K562 (cell line): ENCODE data around the gene TBC1D1. TPM values are rescaled to one million over a fixed set of nuclear protein-coding genes. Genes with fewer than 3 reads are reported as not detected.

ENCODE experiments used
- ATAC-seq: fragments of 200-7000 bp; cut with Tn5 transposase; 3 replicates; pipeline ENCODE4 v1.9.1; 2020; ENCODE audit warnings: moderate library complexity
- BruUV-seq: library from RNA; stranded (reverse); fragments of 400-500 nt; replicated peaks from 2 replicates; lab custom pipeline; 2021; lab: Mats Ljungman, UMichigan
- CTCF ChIA-PET: fragments of 300-600 bp; formaldehyde crosslinking; extraction: SDS; loops from one replicate; lab custom pipeline; 2021; ENCODE audit warnings: low intra/inter-chr PET ratio; lab: Yijun Ruan, JAX
- POLR2A ChIA-PET: fragments of 300-600, 350-650 bp; sonication (Branson Sonifier 250); formaldehyde crosslinking; extraction: SDS; loops from one replicate; lab custom pipeline; 2021; ENCODE audit warnings: antibody characterized with exemption, inconsistent platforms; lab: Yijun Ruan, JAX
- DNase-seq, 4 experiments: peaks; one replicate each; pipeline versions ENCODE4 v3.0.0 to v3.0.0-alpha.2; 2011 to 2018; ENCODE audit warnings: low spot score in 3 of 4, mixed read lengths in 3 of 4; ENCODE audit errors: extremely low read depth in 1 of 4
- FAIRE-seq: peaks from 2 replicates; lab custom pipeline; 2011; peaks lifted over from hg19 to GRCh38; lab: Jason Lieb, UNC
- H2AFZ ChIP-seq: 2 replicates; pipeline ENCODE4 v1.6.0; 2011; ENCODE audit warnings: low read depth, low read length, control low read depth, inconsistent platforms
- H3K27ac ChIP-seq: fragments of 200-600 bp; 3 replicates; pipeline ENCODE4 v1.8.0; 2011; ENCODE audit warnings: low read depth, mild to moderate bottlenecking, control low read depth, inconsistent platforms, low read length, moderate library complexity, mixed read lengths; ENCODE audit errors: extremely low read depth
- H3K27me3 ChIP-seq, 2 experiments: fragments of 300-600 bp in 1 of 2; 2 replicates in 1 of 2; 3 replicates in 1 of 2; pipeline versions ENCODE4 v1.6.0 to v1.8.0; 2011; ENCODE audit warnings: inconsistent platforms in 2 of 2, low read length in 2 of 2, mild to moderate bottlenecking in 1 of 2, mixed read lengths in 1 of 2, moderate library complexity in 1 of 2; ENCODE audit not compliant: control insufficient read depth in 2 of 2, insufficient read depth in 2 of 2
- H3K36me3 ChIP-seq: fragments of 300-600 bp; 3 replicates; pipeline ENCODE4 v1.8.0; 2011; ENCODE audit warnings: mild to moderate bottlenecking, low read length, inconsistent platforms; ENCODE audit not compliant: control insufficient read depth, insufficient read depth
- H3K4me1 ChIP-seq, 2 experiments: fragments of 200-600 bp in 1 of 2; replicated peaks in 1 of 2; 2 replicates in 1 of 2; 3 replicates in 1 of 2; pipeline versions ENCODE4 v1.5.1 to v1.8.0; 2011; ENCODE audit warnings: inconsistent platforms in 2 of 2, low read length in 2 of 2, mild to moderate bottlenecking in 1 of 2, mixed read lengths in 1 of 2, moderate library complexity in 1 of 2; ENCODE audit not compliant: control insufficient read depth in 2 of 2, insufficient read depth in 2 of 2
- H3K4me2 ChIP-seq: 2 replicates; pipeline ENCODE4 v1.6.1; 2011; ENCODE audit warnings: low read length, control low read depth, inconsistent platforms, mixed read lengths; ENCODE audit not compliant: insufficient read depth
- H3K4me3 ChIP-seq: fragments of 200-600 bp; sonication (generic), shearing (Covaris generic); 2 replicates; pipeline ENCODE4 v1.5.1; 2016; ENCODE audit warnings: control low read depth, inconsistent platforms
- H3K79me2 ChIP-seq: fragments of 200-600 bp; 3 replicates; pipeline ENCODE4 v1.8.0; 2011; ENCODE audit warnings: low read length, inconsistent platforms; ENCODE audit not compliant: control insufficient read depth, insufficient read depth
- H3K9ac ChIP-seq, 2 experiments: 2 replicates each; pipeline versions ENCODE4 v1.6.0 to v1.6.1; 2011; ENCODE audit warnings: low read depth in 2 of 2, low read length in 2 of 2, control low read depth in 1 of 2, inconsistent platforms in 1 of 2, mild to moderate bottlenecking in 1 of 2, mixed read lengths in 1 of 2; ENCODE audit not compliant: insufficient read depth in 1 of 2
- H3K9me1 ChIP-seq: one replicate; pipeline ENCODE4 v1.6.0; 2011; ENCODE audit warnings: inconsistent platforms, mild to moderate bottlenecking, low read length, moderate library complexity; ENCODE audit not compliant: control insufficient read depth, insufficient read depth
- H3K9me3 ChIP-seq: replicated peaks from 2 replicates; pipeline ENCODE4 v1.5.1; 2011; ENCODE audit warnings: low read depth, low read length, inconsistent platforms; ENCODE audit not compliant: control insufficient read depth, insufficient read depth
- H4K20me1 ChIP-seq: replicated peaks from 2 replicates; pipeline ENCODE4 v1.6.1; 2011; ENCODE audit warnings: low read length, inconsistent platforms, mixed read lengths; ENCODE audit not compliant: control insufficient read depth, insufficient read depth
- BHLHE40 ChIP-seq: IDR thresholded peaks from 2 replicates; pipeline ENCODE4 v1.6.1; 2011; ENCODE audit warnings: low read length, improper control_type of control experiment
- CBX2 ChIP-seq: fragments of 200-600 bp; sonication (generic); IDR thresholded peaks from one replicate; pipeline ENCODE4 v1.6.1; 2012; ENCODE audit warnings: mild to moderate bottlenecking, low read length, inconsistent platforms; ENCODE audit not compliant: insufficient read depth, poor library complexity, severe bottlenecking
- CBX3 ChIP-seq, 2 experiments: IDR thresholded peaks; 1 replicate in 1 of 2; 2 replicates in 1 of 2; pipeline ENCODE4 v1.6.1; 2012; ENCODE audit warnings: inconsistent platforms in 2 of 2, low read length in 2 of 2, borderline replicate concordance in 1 of 2, control low read depth in 1 of 2
- FOXJ3 ChIP-seq: sonication (generic); formaldehyde crosslinking; IDR thresholded peaks from 2 replicates; pipeline ENCODE4 v1.4.0; 2020; ENCODE audit warnings: mild to moderate bottlenecking, missing genetic modification reagents
- MBD1 ChIP-seq: fragments of 250-450 bp; sonication (Bioruptor Pico); IDR thresholded peaks from 2 replicates; pipeline ENCODE4 v1.8.0; 2022; ENCODE audit warnings: inconsistent platforms
- MTA3 ChIP-seq: fragments of 450-650 bp; formaldehyde crosslinking; IDR thresholded peaks from 2 replicates; pipeline ENCODE4 v1.6.1; 2017; ENCODE audit warnings: mild to moderate bottlenecking, borderline replicate concordance
- POLR3G ChIP-seq: IDR thresholded peaks from 2 replicates; pipeline ENCODE4 v1.6.1; 2011; ENCODE audit not compliant: insufficient read length, insufficient replicate concordance; ENCODE audit errors: extremely low read depth
- TCF7 ChIP-seq: sonication (generic); IDR thresholded peaks from 2 replicates; pipeline ENCODE4 v1.6.1; 2016; ENCODE audit warnings: antibody characterized with exemption, borderline replicate concordance
- TRIM24 ChIP-seq, 2 experiments: fragments of 450-650 bp; IDR thresholded peaks; 2 replicates each; pipeline ENCODE4 v1.6.1; 2016
- ZBTB8A ChIP-seq: fragments of 450-650 bp; IDR thresholded peaks from 2 replicates; pipeline ENCODE4 v1.6.1; 2018; ENCODE audit warnings: mild to moderate bottlenecking, moderate library complexity; ENCODE audit not compliant: partially characterized antibody
- ZNF655 ChIP-seq: fragments of 250-450 bp; sonication (Bioruptor Pico); IDR thresholded peaks from 2 replicates; pipeline ENCODE4 v1.5.0; 2021
- WGBS: fragments of 100-300 bp; shearing (Covaris generic); methylation state at CpG from one replicate; pipeline ENCODE4 v1.1.6; 2016; ENCODE audit warnings: low coverage, mixed read lengths; ENCODE audit not compliant: insufficient coverage; ENCODE audit errors: missing lambda C conversion rate; 5-methylcytosine and 5-hydroxymethylcytosine counted together
- in situ Hi-C: fragments of 300-500 bp; cut with MboI; formaldehyde crosslinking; loops from 4 replicates; pipeline ENCODE4 v1.15.0; 2018; ENCODE audit warnings: inconsistent platforms, mixed read lengths
- intact Hi-C: fragments of 100-400 bp; cut with micrococcal nuclease; formaldehyde crosslinking; loops from 2 replicates; pipeline ENCODE4 v1.14.2; 2022
- polyA plus RNA-seq, 8 experiments: library from polyadenylated mRNA; depleted of rRNA in 4 of 8; stranded (reverse) in 5 of 8; unstranded in 3 of 8; fragments of >200 nt; fragmentation: Nextera tagmentation in 2 of 8; fragmentation: Illumina TruSeq in 1 of 8; extraction: Ambion mirVana in 2 of 8; extraction: Trizol in 1 of 8; gene quantifications; 2 replicates each; pipeline versions ENCODE4 v1.2.1 to v1.2.3, GENCODE V29; 2011 to 2014; ENCODE audit warnings: inconsistent platforms in 1 of 8, missing spikeins in 1 of 8
- total RNA-seq, 7 experiments: library from RNA; depleted of rRNA in 6 of 7; stranded (reverse); fragments of >200 nt in 6 of 7; fragmentation: Illumina TruSeq in 2 of 7; extraction: Trizol in 2 of 7; gene quantifications; 2 replicates each; pipeline versions ENCODE4 v1.2.1 to v1.2.3, GENCODE V29; 2011 to 2021; ENCODE audit warnings: low replicate concordance in 1 of 7

TBC1D1 gene
- total and polyA plus RNA-seq, 9 of the 15 experiments (the other 6 are each of a cell fraction or from before 2014, with no cell fraction given), result 0.59 to 14.2 (median 8.8) TPM

DNA sequence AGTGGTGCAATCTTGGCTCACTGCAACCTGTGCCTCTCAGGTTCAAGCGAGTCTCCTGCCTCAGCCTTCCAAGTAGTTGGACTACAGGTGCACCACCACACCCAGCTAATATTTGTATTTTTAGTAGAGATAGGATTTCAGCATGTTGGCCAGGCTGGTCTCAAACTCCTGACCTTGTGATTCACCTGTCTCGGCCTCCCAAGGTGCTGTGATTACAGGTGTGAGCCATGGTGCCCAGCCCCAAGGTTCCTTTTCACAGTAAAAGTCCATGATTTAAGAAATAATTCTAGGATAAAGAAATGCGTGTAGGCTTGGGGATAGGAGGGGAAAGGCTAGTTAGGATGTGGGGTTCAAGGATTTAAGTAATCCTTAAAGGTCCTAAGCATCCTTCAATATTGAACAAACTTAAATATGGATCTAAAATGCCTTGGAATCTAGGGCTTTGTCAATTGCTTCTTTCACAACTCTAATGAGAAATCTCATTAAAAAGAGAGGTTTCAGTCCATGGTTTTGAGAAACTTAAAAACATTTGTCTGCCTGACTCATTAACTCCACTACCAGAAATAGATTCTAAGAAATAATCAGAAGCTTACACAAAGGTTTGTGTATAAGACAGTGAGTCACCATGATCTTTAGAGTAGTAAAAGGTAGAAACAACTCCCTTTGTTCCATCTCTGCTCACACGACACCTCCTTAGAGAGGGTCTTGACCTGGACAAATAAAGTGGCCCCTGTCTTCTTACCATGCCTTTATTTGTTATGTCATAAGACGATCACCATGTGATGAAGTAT lies 272.5 kb downstream of the TBC1D1 start:
- Histone ChIP-seq H3K4me2 (no peak overlapping the region), H3K9ac (no peak overlapping the region), H3K27ac (no peak overlapping the region), H3K9me1 (no peaks in the 10 kb centered on the region), H3K36me3 (no peaks in the 10 kb centered on the region), H3K9me3 (peaks cover 2% of the 10 kb centered on the region; the same call in 1 of the 2 replicates), H3K27me3 (0 out of 5 replicates have a peak, but pooled peaks cover 0 to 3% of the 10 kb centered on the region in 2 experiments), H3K4me3 (no peak overlapping the region), H3K4me1 (peaks cover 0 to 4% of the 10 kb centered on the region in 2 experiments; a peak in 2 of 5 replicates), H2AFZ (no peak overlapping the region), H3K79me2 (no peaks in the 10 kb centered on the region), H4K20me1 (no peaks in the 10 kb centered on the region)
- intact Hi-C loops (loop anchor here (10.0 kb wide), 1 partner anchor 359 kb away; no protein-coding TSS in a partner anchor), in situ Hi-C loops (no loop called here)
- FAIRE-seq, result no peak
- ChIA-PET POLR2A (no interaction called here), CTCF (no interaction called here)
- 6% methylated on average over 5 of the region's 5 CpGs for WGBS
- DNase-seq, result no peak
- BruUV-seq, result no TSS peak
- no peak for TF ChIP-seq MTA3
- no peak for TF ChIP-seq TCF7
- no peak for ATAC-seq

GRCh38 chr4:38164346-38164745 lies 273.5 kb downstream of the TBC1D1 start:
- no peak for FAIRE-seq
- Histone ChIP-seq H3K4me1 (peaks cover 0 to 4% of the 10 kb centered on the region in 2 experiments; a peak in 2 of 5 replicates), H3K79me2 (no peaks in the 10 kb centered on the region), H4K20me1 (no peaks in the 10 kb centered on the region), H3K4me3 (no peak overlapping the region), H3K27ac (no peak overlapping the region), H3K36me3 (no peaks in the 10 kb centered on the region), H2AFZ (no peak overlapping the region), H3K9me3 (peaks cover 2% of the 10 kb centered on the region; the same call in 1 of the 2 replicates), H3K4me2 (no peak overlapping the region), H3K9ac (no peak overlapping the region), H3K9me1 (no peaks in the 10 kb centered on the region), H3K27me3 (0 out of 5 replicates have a peak, but pooled peaks cover 0 to 3% of the 10 kb centered on the region in 2 experiments)
- BruUV-seq, result no TSS peak
- in situ Hi-C loops (no loop called here), intact Hi-C loops (loop anchor here (10.0 kb wide), 1 partner anchor 360 kb away; no protein-coding TSS in a partner anchor)
- POLR2A ChIA-PET, result no interaction called here
- CTCF ChIA-PET, result no interaction called here
- 5% methylated on average over 3 of the region's 3 CpGs for WGBS
- ATAC-seq, result no peak
- DNase-seq, result no peak
- TF ChIP-seq MBD1 (no peak), POLR3G (no peak), ZNF655 (CRISPR knock-in tag) (no peak), BHLHE40 (no peak), CBX2 (no peak), ZBTB8A (no peak), CBX3 (IDR thresholded peaks at IDR 0.05; ENCODE audit: borderline replicate concordance in 1 of 2, low read length in 2 of 2) (0 out of 3 replicates have a peak, but pooled peaks of 1 of the 2 experiments have one; percentile 29), TRIM24 (IDR thresholded peaks at IDR 0.05) (peak; percentile 51 to 75; a peak in 2 of 4 replicates), FOXJ3 (CRISPR knock-in tag) (no peak)
